Measurements from ENCODE around the gene APBB2. TPM values are rescaled to one million over a fixed set of nuclear protein-coding genes. Genes with fewer than 3 reads are reported as not detected.

Gene APBB2
- total and polyA plus RNA-seq, 2 donors (not counting 1 experiment from before 2014, with no cell fraction given): 4.4 to 15.8 TPM

DNA sequence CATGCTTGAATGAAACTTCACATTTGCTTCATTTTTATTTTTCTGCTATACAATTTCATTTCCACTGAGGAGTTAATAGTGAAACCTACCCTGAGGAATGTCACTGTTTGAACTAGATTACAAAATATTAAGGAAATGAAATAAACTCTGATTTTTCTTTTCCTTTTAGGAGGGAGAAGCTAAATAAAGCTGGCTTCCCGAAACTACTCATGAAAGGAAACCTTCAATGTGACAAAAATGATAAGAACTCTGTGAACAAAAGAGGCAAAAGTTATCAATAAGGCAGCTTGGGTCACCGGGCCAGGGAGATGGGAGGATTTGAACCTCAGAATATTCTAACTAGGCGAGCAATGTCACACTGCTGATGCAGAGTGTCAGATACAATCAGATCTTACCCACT is 185.2 kb downstream of the APBB2 start:
- ChIA-PET POLR2A (no interaction called here), CTCF (no interaction called here)
- no peaks in the 10 kb centered on the region for H3K27me3 Mint-ChIP-seq
- Histone ChIP-seq H3K4me2 (replicated peaks; ENCODE audit: low read depth, low read length, poor library complexity, severe bottlenecking) (no peak overlapping the region), H3K27ac (ENCODE audit: low read length in 2 of 2) (no peak overlapping the region), H3K9me3 (ENCODE audit: control extremely low read depth in 1 of 3, control insufficient read depth in 2 of 3, insufficient read depth in 1 of 3, low read length in 2 of 3) (peaks cover 1 to 25% (median 18%) of the 10 kb centered on the region in 3 donors), H3K4me3 (ENCODE audit: control extremely low read depth in 1 of 5, extremely low read depth in 1 of 5, insufficient read depth in 1 of 5, low read depth in 2 of 5, low read length in 4 of 5) (no peak overlapping the region), H3K9ac (ENCODE audit: low read length) (no peak overlapping the region), H2AFZ (ENCODE audit: insufficient read depth, low read depth, low read length, poor library complexity, severe bottlenecking) (no peak overlapping the region), H4K20me1 (ENCODE audit: control insufficient read depth, insufficient read depth, low read length, poor library complexity, severe bottlenecking) (no peaks in the 10 kb centered on the region), H3K79me2 (ENCODE audit: control insufficient read depth, insufficient read depth, low read length) (no peaks in the 10 kb centered on the region), H3K27me3 (replicated peaks in 1 of 4; ENCODE audit: control extremely low read depth in 1 of 4, control insufficient read depth in 3 of 4, insufficient read depth in 4 of 4, low read length in 3 of 4) (no peaks in the 10 kb centered on the region), H3K4me1 (ENCODE audit: control insufficient read depth in 2 of 2, insufficient read depth in 2 of 2, low read length in 2 of 2) (no peaks in the 10 kb centered on the region), H3K36me3 (replicated peaks in 1 of 2; ENCODE audit: control extremely low read depth in 1 of 2, control insufficient read depth in 1 of 2, extremely low read depth in 1 of 2, insufficient read depth in 2 of 2, low read length in 1 of 2) (no peaks in the 10 kb centered on the region)
- WGBS (ENCODE audit: insufficient coverage): no CpG with 5 or more reads among the region's 3 CpGs
- H3K4me1 Mint-ChIP-seq: no peaks in the 10 kb centered on the region
- DNase-seq: no peak
- H3K4me3 Mint-ChIP-seq: no peak overlapping the region
- intact Hi-C loops (cut with micrococcal nuclease): no loop called here
- peaks cover 12% of the 10 kb centered on the region for H3K9me3 Mint-ChIP-seq (ENCODE audit: insufficient read depth)
- no peak overlapping the region for H3K27ac Mint-ChIP-seq
- TF ChIP-seq EZH2 (IDR thresholded peaks at IDR 0.05; ENCODE audit: borderline replicate concordance, insufficient read depth, low read depth, low read length, poor library complexity, severe bottlenecking) (no peak), CTCF (IDR thresholded peaks at IDR 0.05) (no peak)
- ATAC-seq (ENCODE audit: low read depth): no peak

DNA sequence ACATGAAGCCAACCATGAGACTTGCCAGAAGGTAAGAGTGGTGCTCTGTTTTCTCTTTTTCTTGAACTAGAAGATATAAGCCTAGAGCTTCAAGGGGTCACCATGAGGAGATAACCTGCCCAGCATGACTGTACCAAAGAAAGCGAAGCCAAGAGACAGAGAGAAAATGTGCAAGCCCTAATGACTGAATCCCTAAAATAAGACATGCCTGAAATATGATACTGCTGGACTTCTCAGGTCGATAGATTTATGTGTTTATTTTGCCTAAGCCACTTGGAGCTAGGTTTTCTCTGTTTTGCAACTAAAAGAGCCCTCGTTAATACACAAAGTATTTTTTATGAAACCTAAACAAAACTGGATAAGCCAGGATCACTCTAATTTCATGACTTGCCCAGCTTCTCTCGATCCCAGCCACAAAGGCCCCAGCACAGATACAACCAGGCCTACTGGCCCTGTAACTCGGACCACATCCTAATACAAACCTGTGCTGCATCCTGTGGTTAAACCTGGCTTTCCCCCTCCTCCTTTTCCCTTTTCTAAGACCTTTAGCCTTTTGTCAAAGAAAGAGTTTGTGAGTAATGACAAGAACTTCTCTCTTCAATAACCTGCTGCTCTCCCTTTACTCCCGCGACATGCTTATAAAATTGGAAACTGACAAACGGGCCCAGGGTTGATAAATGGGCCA is 185.8 kb downstream of the APBB2 start:
- TF ChIP-seq EZH2 (IDR thresholded peaks at IDR 0.05; ENCODE audit: borderline replicate concordance, insufficient read depth, low read depth, low read length, poor library complexity, severe bottlenecking) (no peak), CTCF (IDR thresholded peaks at IDR 0.05) (no peak)
- 88% methylated on average over 3 of the region's 8 CpGs for WGBS (ENCODE audit: insufficient coverage)
- no peak overlapping the region for H3K4me2 ChIP-seq (replicated peaks; ENCODE audit: low read depth, low read length, poor library complexity, severe bottlenecking)
- H3K27ac ChIP-seq (ENCODE audit: low read length in 2 of 2): no peak overlapping the region
- ChIA-PET POLR2A (no interaction called here), CTCF (no interaction called here)
- H3K27me3 ChIP-seq (replicated peaks in 1 of 4; ENCODE audit: control extremely low read depth in 1 of 4, control insufficient read depth in 3 of 4, insufficient read depth in 4 of 4, low read length in 3 of 4): no peaks in the 10 kb centered on the region
- H3K27me3 Mint-ChIP-seq: no peaks in the 10 kb centered on the region
- intact Hi-C loops (cut with micrococcal nuclease): no loop called here
- H3K79me2 ChIP-seq (ENCODE audit: control insufficient read depth, insufficient read depth, low read length): no peaks in the 10 kb centered on the region
- no peak overlapping the region for H3K4me3 ChIP-seq (ENCODE audit: control extremely low read depth in 1 of 5, extremely low read depth in 1 of 5, insufficient read depth in 1 of 5, low read depth in 2 of 5, low read length in 4 of 5)
- H2AFZ ChIP-seq (ENCODE audit: insufficient read depth, low read depth, low read length, poor library complexity, severe bottlenecking): no peak overlapping the region
- peaks cover 1 to 25% (median 18%) of the 10 kb centered on the region in 3 donors for H3K9me3 ChIP-seq (ENCODE audit: control extremely low read depth in 1 of 3, control insufficient read depth in 2 of 3, insufficient read depth in 1 of 3, low read length in 2 of 3)
- H3K4me3 Mint-ChIP-seq: no peak overlapping the region
- no peaks in the 10 kb centered on the region for H4K20me1 ChIP-seq (ENCODE audit: control insufficient read depth, insufficient read depth, low read length, poor library complexity, severe bottlenecking)
- H3K9ac ChIP-seq (ENCODE audit: low read length): no peak overlapping the region
- no peak overlapping the region for H3K27ac Mint-ChIP-seq
- H3K4me1 Mint-ChIP-seq: no peaks in the 10 kb centered on the region
- DNase-seq (no peak), ATAC-seq (ENCODE audit: low read depth) (no peak)
- H3K9me3 Mint-ChIP-seq (ENCODE audit: insufficient read depth): peaks cover 14% of the 10 kb centered on the region
- no peaks in the 10 kb centered on the region for H3K36me3 ChIP-seq (replicated peaks in 1 of 2; ENCODE audit: control extremely low read depth in 1 of 2, control insufficient read depth in 1 of 2, extremely low read depth in 1 of 2, insufficient read depth in 2 of 2, low read length in 1 of 2)
- no peaks in the 10 kb centered on the region for H3K4me1 ChIP-seq (ENCODE audit: control insufficient read depth in 2 of 2, insufficient read depth in 2 of 2, low read length in 2 of 2)
